Measurements from ENCODE around the gene NUDT6.

- no peak for TF ChIP-seq GABPA (IDR thresholded peaks at IDR 0.05; ENCODE audit: low read depth)
- no peak for TF ChIP-seq EZH2phosphoT487 (IDR thresholded peaks at IDR 0.05; ENCODE audit: borderline replicate concordance, low read depth)
- no peak for TF ChIP-seq FOSL2 (IDR thresholded peaks at IDR 0.05; ENCODE audit: borderline replicate concordance, low read depth)
- TF ChIP-seq CTCF (IDR thresholded peaks at IDR 0.05), result no peak
Observed at GRCh38 chr4:122876456-122876855, 45.9 kb downstream of the NUDT6 start.

Measured in SK-N-SH (cell line).